GM12878 (cell line): ENCODE data around the gene CCND2. TPM values are rescaled to one million over a fixed set of nuclear protein-coding genes. Genes with fewer than 3 reads are reported as not detected.

Experiments used
- SIN3A ChIP-seq: IDR thresholded peaks from 2 replicates; pipeline ENCODE4 v1.6.1; 2012; ENCODE audit warnings: low read depth, low read length, improper control_type of control experiment
- polyA plus RNA-seq, 11 experiments: library from polyadenylated mRNA; depleted of rRNA in 4 of 11; unstranded in 6 of 11; stranded (reverse) in 5 of 11; fragments of >200 nt; fragmentation: Nextera tagmentation in 4 of 11; fragmentation: Illumina TruSeq in 1 of 11; extraction: Ambion mirVana in 4 of 11; extraction: Trizol in 1 of 11; gene quantifications; 1 replicate in 1 of 11; 2 replicates in 10 of 11; pipeline versions ENCODE4 v1.2.1 to v1.2.3, GENCODE V29; 2011 to 2016; ENCODE audit warnings: inconsistent platforms in 2 of 11, missing spikeins in 2 of 11, low read depth in 1 of 11
- total RNA-seq, 4 experiments: library from RNA; depleted of rRNA in 3 of 4; stranded (reverse); fragments of >200 nt in 3 of 4; fragmentation: Illumina TruSeq in 1 of 4; extraction: Trizol in 1 of 4; gene quantifications; 2 replicates each; pipeline versions ENCODE4 v1.2.1 to v1.2.3, GENCODE V29; 2013 to 2021
- TF ChIP-seq, protein P1 (sequence below): fragments of 450-650 bp; formaldehyde crosslinking; IDR thresholded peaks from 2 replicates; pipeline ENCODE4 v1.4.0; 2020; ENCODE audit warnings: mild to moderate bottlenecking, moderate library complexity
- TF ChIP-seq, protein P2 (sequence below): IDR thresholded peaks from 2 replicates; pipeline ENCODE4 v1.6.1; 2011; ENCODE audit warnings: borderline replicate concordance, low read depth, mild to moderate bottlenecking, moderate library complexity, low read length; ENCODE audit not compliant: insufficient read depth, poor library complexity, severe bottlenecking

CCND2 gene
- total and polyA plus RNA-seq, 10 of the 15 experiments (the other 5 are each of a cell fraction or from before 2014, with no cell fraction given) = 30.1 to 263 (median 152) TPM

DNA sequence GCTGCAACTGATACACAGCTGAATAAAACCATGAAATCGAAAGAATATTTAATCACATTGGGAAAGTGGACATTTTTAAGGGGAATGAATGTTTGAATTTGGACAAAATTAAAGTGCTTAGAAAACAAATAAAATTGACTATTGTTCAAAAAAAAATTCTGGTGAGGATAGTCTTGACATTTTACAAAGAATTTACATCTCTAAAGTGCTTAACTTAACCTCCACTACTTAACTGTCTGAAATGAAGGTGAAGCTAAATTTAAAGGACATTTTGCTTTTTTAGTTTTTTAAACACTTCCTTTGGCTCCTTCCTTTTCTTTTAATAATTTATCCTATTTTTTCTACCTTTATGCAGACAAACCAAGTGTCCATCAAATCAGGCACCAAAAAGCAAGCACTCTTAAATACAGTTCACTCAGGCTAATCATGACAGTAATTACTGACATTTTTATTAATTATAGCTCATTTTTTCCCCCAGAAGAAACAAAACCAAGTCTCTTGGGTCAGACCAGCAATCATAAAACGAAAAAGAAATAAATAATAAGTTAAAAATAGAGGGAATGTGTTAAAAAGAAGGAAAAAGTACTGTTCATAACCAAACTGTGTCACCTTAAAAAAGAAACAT lies 5.7 kb upstream of the CCND2 start (continued):
- TF ChIP-seq, protein P1, sequence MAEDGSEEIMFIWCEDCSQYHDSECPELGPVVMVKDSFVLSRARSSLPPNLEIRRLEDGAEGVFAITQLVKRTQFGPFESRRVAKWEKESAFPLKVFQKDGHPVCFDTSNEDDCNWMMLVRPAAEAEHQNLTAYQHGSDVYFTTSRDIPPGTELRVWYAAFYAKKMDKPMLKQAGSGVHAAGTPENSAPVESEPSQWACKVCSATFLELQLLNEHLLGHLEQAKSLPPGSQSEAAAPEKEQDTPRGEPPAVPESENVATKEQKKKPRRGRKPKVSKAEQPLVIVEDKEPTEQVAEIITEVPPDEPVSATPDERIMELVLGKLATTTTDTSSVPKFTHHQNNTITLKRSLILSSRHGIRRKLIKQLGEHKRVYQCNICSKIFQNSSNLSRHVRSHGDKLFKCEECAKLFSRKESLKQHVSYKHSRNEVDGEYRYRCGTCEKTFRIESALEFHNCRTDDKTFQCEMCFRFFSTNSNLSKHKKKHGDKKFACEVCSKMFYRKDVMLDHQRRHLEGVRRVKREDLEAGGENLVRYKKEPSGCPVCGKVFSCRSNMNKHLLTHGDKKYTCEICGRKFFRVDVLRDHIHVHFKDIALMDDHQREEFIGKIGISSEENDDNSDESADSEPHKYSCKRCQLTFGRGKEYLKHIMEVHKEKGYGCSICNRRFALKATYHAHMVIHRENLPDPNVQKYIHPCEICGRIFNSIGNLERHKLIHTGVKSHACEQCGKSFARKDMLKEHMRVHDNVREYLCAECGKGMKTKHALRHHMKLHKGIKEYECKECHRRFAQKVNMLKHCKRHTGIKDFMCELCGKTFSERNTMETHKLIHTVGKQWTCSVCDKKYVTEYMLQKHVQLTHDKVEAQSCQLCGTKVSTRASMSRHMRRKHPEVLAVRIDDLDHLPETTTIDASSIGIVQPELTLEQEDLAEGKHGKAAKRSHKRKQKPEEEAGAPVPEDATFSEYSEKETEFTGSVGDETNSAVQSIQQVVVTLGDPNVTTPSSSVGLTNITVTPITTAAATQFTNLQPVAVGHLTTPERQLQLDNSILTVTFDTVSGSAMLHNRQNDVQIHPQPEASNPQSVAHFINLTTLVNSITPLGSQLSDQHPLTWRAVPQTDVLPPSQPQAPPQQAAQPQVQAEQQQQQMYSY (CRISPR knock-in tag) = no peak
- no peak for TF ChIP-seq SIN3A
- TF ChIP-seq, protein P2, sequence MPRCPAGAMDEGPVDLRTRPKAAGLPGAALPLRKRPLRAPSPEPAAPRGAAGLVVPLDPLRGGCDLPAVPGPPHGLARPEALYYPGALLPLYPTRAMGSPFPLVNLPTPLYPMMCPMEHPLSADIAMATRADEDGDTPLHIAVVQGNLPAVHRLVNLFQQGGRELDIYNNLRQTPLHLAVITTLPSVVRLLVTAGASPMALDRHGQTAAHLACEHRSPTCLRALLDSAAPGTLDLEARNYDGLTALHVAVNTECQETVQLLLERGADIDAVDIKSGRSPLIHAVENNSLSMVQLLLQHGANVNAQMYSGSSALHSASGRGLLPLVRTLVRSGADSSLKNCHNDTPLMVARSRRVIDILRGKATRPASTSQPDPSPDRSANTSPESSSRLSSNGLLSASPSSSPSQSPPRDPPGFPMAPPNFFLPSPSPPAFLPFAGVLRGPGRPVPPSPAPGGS = no peak
